GM12892 (cell line): ENCODE data around the gene DES. TPM values are rescaled to one million over a fixed set of nuclear protein-coding genes. Genes with fewer than 3 reads are reported as not detected.

ENCODE experiments used
- DNase-seq: peaks from one replicate; pipeline ENCODE4 v3.0.0; 2011; ENCODE audit not compliant: insufficient read length
- FAIRE-seq: peaks from 2 replicates; lab custom pipeline; 2011; peaks lifted over from hg19 to GRCh38; lab: Jason Lieb, UNC
- POLR2A ChIP-seq: IDR thresholded peaks from 2 replicates; pipeline ENCODE4 v1.6.1; 2011; ENCODE audit warnings: low read depth, low read length, control low read depth
- POLR2AphosphoS5 ChIP-seq: IDR thresholded peaks from 2 replicates; pipeline ENCODE4 v1.6.1; 2011; ENCODE audit warnings: low read depth, low read length, control low read depth
- TAF1 ChIP-seq: IDR thresholded peaks from 2 replicates; pipeline ENCODE4 v1.6.1; 2011; ENCODE audit warnings: low read depth, mild to moderate bottlenecking, control low read depth, low read length, borderline replicate concordance
- polyA plus RNA-seq: library from polyadenylated mRNA; unstranded; fragments of >200 nt; gene quantifications from one replicate; pipeline ENCODE4 v1.2.1, GENCODE V29; 2012; ENCODE audit warnings: missing spikeins, inconsistent platforms; ENCODE audit not compliant: missing spikeins

DES gene
- polyA plus RNA-seq: not detected

DNA sequence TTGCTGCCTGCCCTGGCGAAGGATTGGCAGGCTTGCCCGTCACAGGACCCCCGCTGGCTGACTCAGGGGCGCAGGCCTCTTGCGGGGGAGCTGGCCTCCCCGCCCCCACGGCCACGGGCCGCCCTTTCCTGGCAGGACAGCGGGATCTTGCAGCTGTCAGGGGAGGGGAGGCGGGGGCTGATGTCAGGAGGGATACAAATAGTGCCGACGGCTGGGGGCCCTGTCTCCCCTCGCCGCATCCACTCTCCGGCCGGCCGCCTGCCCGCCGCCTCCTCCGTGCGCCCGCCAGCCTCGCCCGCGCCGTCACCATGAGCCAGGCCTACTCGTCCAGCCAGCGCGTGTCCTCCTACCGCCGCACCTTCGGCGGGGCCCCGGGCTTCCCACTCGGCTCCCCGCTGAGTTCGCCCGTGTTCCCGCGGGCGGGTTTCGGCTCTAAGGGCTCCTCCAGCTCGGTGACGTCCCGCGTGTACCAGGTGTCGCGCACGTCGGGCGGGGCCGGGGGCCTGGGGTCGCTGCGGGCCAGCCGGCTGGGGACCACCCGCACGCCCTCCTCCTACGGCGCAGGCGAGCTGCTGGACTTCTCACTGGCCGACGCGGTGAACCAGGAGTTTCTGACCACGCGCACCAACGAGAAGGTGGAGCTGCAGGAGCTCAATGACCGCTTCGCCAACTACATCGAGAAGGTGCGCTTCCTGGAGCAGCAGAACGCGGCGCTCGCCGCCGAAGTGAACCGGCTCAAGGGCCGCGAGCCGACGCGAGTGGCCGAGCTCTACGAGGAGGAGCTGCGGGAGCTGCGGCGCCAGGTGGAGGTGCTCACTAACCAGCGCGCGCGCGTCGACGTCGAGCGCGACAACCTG is at the start of gene DES:
DES (plus strand) TSS at position 223 of the 857 bp plus-strand sequence; CDS start at position 309, 86 bp downstream.
- no peak for FAIRE-seq
- TF ChIP-seq TAF1 (no peak), POLR2AphosphoS5 (no peak), POLR2A (no peak)
- DNase-seq: no peak

DNA sequence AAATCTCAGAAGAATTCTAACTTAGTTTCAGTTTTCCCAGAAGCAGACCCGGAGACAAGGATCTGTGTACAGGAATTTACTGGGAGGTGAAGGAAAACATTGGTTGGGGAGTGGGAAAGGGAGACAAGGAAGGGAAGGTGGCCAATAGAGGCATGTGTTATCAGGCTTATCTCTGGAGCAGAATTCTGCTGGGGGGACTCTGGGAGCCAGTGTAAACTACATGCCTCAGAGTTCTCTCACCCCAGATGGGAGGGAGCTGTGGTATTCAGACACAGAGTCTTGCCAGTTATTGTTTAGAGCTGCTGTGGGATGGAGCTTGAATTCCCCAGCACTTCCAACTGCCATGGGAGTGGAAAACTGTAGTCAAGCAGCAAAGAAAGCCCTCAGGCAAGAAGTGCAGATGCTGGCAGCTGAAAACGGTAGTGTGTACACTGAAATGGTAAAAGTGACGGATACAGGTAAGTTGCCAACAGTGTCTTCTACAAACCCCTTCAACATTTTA is 49.4 kb upstream of the DES start:
- no peak for DNase-seq
- FAIRE-seq: no peak
- TF ChIP-seq TAF1 (no peak), POLR2AphosphoS5 (no peak), POLR2A (no peak)

DNA sequence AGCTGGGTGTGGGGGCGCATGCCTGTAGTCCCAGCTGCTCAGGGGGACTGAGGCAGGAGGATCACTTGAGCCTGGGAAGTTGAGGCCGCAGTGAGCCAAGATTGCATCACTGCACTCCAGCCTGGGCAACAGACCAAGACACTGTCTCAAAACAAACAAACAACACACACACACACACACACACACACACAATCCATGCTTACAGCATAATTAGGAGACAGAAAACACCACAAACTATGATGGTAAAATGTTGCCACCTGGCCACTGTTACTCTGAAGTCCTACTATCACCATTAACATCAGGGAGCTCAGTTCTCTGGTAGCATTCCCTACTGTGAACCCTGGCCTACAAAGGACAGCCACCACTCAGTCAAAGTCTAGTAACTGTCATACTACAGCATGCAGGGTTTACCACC is 48.7 kb upstream of the DES start:
- no peak for TF ChIP-seq TAF1
- TF ChIP-seq POLR2A: no peak
- no peak for TF ChIP-seq POLR2AphosphoS5
- FAIRE-seq: no peak
- DNase-seq: no peak

DNA sequence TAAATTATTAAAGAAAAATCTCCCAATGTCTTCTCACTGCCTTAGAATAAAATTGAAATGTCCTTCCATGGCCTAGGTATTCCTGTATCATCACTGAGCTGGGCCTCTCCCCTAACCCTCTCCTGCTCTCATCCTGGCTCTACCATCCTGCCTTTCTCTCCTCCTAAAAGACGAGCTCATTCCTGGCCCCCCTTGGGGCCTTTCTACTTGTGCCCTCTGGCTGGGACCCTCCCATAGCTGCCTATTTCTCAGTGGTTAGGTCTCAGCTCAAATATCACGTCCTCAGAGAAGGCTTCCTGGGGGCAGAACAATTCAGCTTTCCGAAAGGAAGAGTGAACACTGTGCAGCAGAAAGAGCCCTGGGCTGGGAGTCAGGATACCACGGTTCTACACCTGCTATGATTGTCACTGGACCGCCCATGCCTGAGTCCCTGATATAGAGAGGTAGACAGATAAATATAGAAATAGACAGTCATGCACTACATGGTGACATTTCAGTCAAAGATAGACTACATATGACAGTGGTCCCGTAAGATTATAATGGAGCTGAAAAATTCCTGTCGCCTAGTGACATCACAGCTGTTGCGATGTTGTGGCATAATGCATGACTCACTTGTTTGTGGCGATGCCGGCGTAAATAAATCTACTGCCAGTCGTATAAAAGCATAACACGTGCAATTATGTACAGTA is 39.9 kb upstream of the DES start:
- DNase-seq (no peak), FAIRE-seq (no peak)
- TF ChIP-seq TAF1 (no peak), POLR2AphosphoS5 (no peak), POLR2A (no peak)

DNA sequence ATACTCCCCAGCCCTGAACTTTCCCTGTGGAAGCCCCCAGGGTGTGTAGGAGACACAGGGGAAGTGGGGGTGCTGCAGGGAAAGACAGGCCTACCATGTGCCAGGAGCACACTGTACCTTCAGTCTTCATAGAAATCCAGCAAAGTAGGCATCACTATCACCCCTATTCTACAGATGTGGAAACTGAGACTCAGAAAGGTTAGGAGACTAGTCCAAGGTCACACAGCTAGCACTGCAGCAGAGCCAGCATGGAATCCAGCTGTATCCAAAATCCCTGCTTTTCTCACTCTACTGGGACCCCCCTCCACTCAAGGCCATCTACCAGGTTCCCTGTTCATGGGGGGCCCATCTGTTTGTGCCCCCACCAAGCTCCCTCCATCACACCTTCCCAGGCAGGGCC is 37.3 kb upstream of the DES start:
- TF ChIP-seq TAF1: no peak
- no peak for TF ChIP-seq POLR2A
- TF ChIP-seq POLR2AphosphoS5: no peak
- no peak for FAIRE-seq

DNA sequence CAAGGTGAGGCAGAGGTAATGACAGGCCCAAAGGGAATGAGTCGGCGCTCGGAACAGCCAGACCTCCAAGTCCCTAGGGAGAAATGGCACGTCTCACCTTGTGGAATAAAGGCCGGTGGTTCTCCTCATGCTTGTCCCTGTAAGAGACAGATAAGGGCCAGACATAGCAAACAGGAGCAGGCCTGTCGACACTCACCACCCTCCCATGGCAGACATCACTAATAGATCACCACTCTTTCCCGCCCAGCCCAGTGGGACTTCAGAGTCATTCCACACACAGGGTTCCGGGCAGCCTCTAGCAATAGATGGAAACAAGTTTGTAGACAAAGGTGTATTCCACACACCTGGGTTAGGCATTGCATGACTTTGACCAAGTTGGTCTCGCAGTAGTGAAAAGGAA is 36.7 kb upstream of the DES start:
- no peak for FAIRE-seq
- DNase-seq: no peak
- TF ChIP-seq POLR2AphosphoS5: no peak
- TF ChIP-seq TAF1: no peak
- TF ChIP-seq POLR2A: no peak

More for the DNA sequence above, 37.3 kb upstream of the DES start:
- DNase-seq: no peak

DNA sequence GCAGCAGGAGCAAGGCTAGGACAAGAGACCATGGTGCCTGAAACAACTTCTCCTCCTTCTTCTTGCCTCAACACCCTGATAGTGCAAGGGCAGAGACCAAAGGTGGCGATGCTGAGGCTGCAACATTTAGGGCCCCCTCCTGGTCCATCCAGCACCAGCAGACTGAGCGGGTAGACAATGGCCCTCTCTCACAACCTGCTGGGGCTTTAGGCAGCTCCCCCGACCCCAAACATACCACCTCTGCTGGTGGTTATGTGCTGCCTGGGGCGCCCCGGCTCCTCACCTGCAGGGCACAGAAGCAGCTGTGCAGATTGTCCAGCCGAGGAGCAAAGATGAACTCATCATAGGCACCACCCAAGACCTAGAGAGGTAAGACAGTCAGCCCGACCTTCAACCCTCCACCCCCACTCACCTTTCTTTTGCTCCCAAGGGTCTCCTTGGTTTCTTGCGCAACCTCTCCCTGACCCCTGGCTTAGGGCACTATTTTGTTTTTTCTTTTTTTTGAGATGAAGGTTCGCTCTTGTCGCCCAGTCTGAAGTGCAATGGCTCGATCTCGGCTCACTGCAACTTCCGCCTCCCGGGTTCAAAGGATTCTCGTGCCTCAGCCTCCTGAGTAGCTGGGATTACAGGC is 34.0 kb upstream of the DES start:
- TF ChIP-seq POLR2AphosphoS5 (no peak), TAF1 (no peak), POLR2A (no peak)
- no peak for DNase-seq
- no peak for FAIRE-seq

DNA sequence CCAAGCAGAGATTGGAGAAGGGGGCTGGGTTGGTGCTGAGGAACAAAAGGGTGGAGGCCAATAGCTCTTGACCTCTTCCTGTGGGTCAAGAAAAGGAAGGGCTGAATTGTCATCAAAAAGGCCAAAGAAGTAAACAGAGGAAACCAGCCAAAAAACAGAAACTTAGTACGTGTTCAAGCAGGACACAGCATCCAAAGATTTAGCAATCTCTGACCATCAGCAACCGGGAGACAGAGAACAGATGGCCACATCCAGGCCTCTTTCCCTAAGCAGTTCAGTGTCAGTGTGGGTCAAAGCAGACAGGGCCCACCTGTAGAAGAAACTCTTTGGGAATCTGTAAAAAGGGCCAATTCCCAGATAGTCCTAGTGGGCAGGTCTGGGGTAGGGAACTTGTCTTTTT is 33.3 kb upstream of the DES start:
- no peak for FAIRE-seq
- no peak for DNase-seq

DNA sequence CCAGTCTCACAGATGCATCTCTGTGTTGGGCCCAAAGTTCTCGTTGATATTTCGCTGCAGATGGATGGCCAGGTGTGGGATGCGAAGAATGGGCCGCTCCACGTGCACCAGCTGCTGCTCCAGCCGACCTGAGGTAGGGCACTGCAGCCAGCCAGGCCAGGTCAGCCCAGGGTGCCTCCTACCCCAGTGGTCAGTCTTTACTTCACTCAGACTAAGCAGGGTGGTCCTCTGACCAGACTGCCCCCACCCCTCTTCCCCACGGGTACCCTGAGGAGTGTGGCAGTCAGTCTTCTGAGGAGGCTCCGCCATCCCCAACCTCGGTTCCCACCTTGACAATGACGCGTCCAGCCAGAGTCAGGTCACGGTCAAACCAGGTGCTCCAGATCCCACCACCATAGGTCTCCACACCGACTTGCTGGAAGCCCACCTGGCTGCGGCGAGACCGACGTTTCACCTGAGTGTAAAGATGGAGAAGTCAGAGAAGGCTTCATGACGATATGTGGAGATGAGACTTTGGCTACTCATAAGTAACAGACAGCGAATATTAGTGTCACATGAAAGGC is 32.1 kb upstream of the DES start:
- TF ChIP-seq TAF1 (no peak), POLR2AphosphoS5 (no peak), POLR2A (no peak)
- FAIRE-seq (no peak), DNase-seq (no peak)

More for the DNA sequence above, 33.3 kb upstream of the DES start:
- no peak for TF ChIP-seq TAF1
- TF ChIP-seq POLR2A: no peak
- no peak for TF ChIP-seq POLR2AphosphoS5

DNA sequence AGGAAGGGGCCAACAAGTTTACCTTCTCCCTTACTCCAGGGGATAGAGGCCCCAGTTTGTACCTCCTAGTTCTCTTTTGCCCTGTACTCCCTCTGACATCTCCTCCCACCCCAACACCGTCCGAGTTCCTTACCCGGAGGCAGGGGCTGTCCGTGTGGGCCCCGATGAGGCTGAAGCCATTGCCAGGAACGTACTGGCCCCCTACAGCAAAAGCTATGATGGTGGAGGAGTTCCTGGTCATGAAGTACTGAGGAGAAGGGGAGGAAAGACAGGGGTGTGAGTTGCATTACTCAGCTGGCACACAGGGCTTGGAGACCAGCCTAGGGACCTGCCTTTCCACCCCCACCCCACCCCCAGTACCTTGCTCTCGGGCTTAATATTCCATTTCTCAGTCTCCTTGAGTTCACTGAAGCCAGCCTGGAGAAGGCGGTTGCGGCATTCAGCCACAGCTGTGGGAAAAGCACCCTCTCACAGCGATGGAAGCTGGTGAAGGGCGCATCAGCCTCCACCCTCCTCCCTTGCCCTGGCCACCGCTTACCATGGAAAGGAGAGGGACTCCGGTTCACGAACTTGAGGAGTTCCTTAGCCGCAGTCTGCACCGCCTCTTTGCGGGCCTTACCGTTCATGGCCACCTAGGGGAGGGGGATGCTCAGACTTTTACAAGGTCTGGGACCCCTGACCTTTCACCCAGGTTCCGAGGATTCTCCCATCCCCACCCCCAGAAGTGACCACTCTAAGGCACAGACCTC is 31.5 kb upstream of the DES start:
- TF ChIP-seq POLR2AphosphoS5 (no peak), POLR2A (no peak), TAF1 (no peak)
- DNase-seq (no peak), FAIRE-seq (peak; percentile 24)
